ENCODE measurements around the gene NFKBIE. TPM values are rescaled to one million over a fixed set of nuclear protein-coding genes. Genes with fewer than 3 reads are reported as not detected.

The NFKBIE gene
- total RNA-seq, 1 experiment from 2014 or later = 7.6 TPM

- peaks cover 55% of the 10 kb centered on the region for H3K79me2 ChIP-seq (ENCODE audit: insufficient read depth, low read length)
- ATAC-seq = no peak
Observed at GRCh38 chr6:44228433-44228832, 36.9 kb downstream of the NFKBIE start.

GRCh38 chr6:44228031-44228430, 37.3 kb downstream of the NFKBIE start:
- CTCF ChIA-PET = interaction anchor here (1.5 kb wide), 1 partner anchor 10 kb away, joined by 7 read pairs; no protein-coding TSS in a partner anchor
- H3K27me3 ChIP-seq (ENCODE audit: insufficient read depth, low read length) = no peaks in the 10 kb centered on the region
- no peak for TF ChIP-seq JUND (IDR thresholded peaks at IDR 0.05)
- no peak for TF ChIP-seq POLR2AphosphoS5 (IDR thresholded peaks at IDR 0.05; ENCODE audit: low read depth, low read length)
- H3K27ac ChIP-seq (ENCODE audit: low read depth, low read length) = no peak overlapping the region
- no peak overlapping the region for H3K9ac ChIP-seq (ENCODE audit: low read length)
- peaks cover 55% of the 10 kb centered on the region for H3K79me2 ChIP-seq (ENCODE audit: insufficient read depth, low read length)
- peaks cover 4% of the 10 kb centered on the region; the same call in 1 of the 2 replicates for H4K20me1 ChIP-seq (ENCODE audit: insufficient read depth)
- POLR2A ChIA-PET = no interaction called here
- DNase-seq (ENCODE audit: low read depth, low spot score) = no peak
- no peak overlapping the region for H3K4me2 ChIP-seq (ENCODE audit: low read length)
- ATAC-seq = no peak
- H3K4me1 ChIP-seq (ENCODE audit: control insufficient read depth in 1 of 2, insufficient read depth in 2 of 2, low read length in 2 of 2) = peaks cover 10 to 28% of the 10 kb centered on the region in 2 experiments; a peak in 3 of 4 replicates
- H3K36me3 ChIP-seq (ENCODE audit: control insufficient read depth in 1 of 2, insufficient read depth in 2 of 2, low read length in 2 of 2) = peaks cover 16 to 42% of the 10 kb centered on the region in 2 experiments; a peak in 3 of 4 replicates
- H3K9me3 ChIP-seq (ENCODE audit: control insufficient read depth in 1 of 2, insufficient read depth in 1 of 2, low read depth in 1 of 2, low read length in 2 of 2) = no peaks in the 10 kb centered on the region
- no peak overlapping the region for H3K4me3 ChIP-seq (replicated peaks in 1 of 2; ENCODE audit: low read depth in 1 of 2, low read length in 2 of 2)
- intact Hi-C loops (cut with micrococcal nuclease) = no loop called here
- RAD21 ChIA-PET (ENCODE audit: low non-redundant PET in 1 of 2, low total read pairs in 2 of 2, uncharacterized antibody in 2 of 2, unreplicated experiment in 2 of 2) = no interaction called here
- H2AFZ ChIP-seq (ENCODE audit: low read depth, low read length, poor library complexity, severe bottlenecking) = no peak overlapping the region
- no TSS peak for BruUV-seq (replicated peaks)
- no peaks in the 10 kb centered on the region for H3K9me2 ChIP-seq (ENCODE audit: insufficient read depth)

More at GRCh38 chr6:44228433-44228832, 36.9 kb downstream of the NFKBIE start:
- intact Hi-C loops (cut with micrococcal nuclease) = no loop called here
- Histone ChIP-seq H3K27ac (ENCODE audit: low read depth, low read length) (no peak overlapping the region), H3K4me2 (ENCODE audit: low read length) (no peak overlapping the region), H3K4me1 (ENCODE audit: control insufficient read depth in 1 of 2, insufficient read depth in 2 of 2, low read length in 2 of 2) (peaks cover 10 to 30% of the 10 kb centered on the region in 2 experiments; a peak in 3 of 4 replicates), H3K36me3 (ENCODE audit: control insufficient read depth in 1 of 2, insufficient read depth in 2 of 2, low read length in 2 of 2) (peaks cover 18 to 44% of the 10 kb centered on the region in 2 experiments; a peak in 3 of 4 replicates), H2AFZ (ENCODE audit: low read depth, low read length, poor library complexity, severe bottlenecking) (no peak overlapping the region), H3K27me3 (ENCODE audit: insufficient read depth, low read length) (no peaks in the 10 kb centered on the region), H3K9me3 (ENCODE audit: control insufficient read depth in 1 of 2, insufficient read depth in 1 of 2, low read depth in 1 of 2, low read length in 2 of 2) (no peaks in the 10 kb centered on the region), H3K9ac (ENCODE audit: low read length) (no peak overlapping the region), H4K20me1 (ENCODE audit: insufficient read depth) (peaks cover 4% of the 10 kb centered on the region; the same call in 1 of the 2 replicates), H3K9me2 (ENCODE audit: insufficient read depth) (no peaks in the 10 kb centered on the region), H3K4me3 (replicated peaks in 1 of 2; ENCODE audit: low read depth in 1 of 2, low read length in 2 of 2) (no peak overlapping the region)
- ChIA-PET POLR2A (no interaction called here), RAD21 (ENCODE audit: low non-redundant PET in 1 of 2, low total read pairs in 2 of 2, uncharacterized antibody in 2 of 2, unreplicated experiment in 2 of 2) (no interaction called here), CTCF (interaction anchor here (1.5 kb wide), 1 partner anchor 9 kb away, joined by 7 read pairs; no protein-coding TSS in a partner anchor)
- no peak for DNase-seq (ENCODE audit: low read depth, low spot score)
- TF ChIP-seq ZFX (IDR thresholded peaks at IDR 0.05) = 0 out of 2 replicates have a peak, but pooled peaks have one; percentile 7
- TF ChIP-seq, protein P1, sequence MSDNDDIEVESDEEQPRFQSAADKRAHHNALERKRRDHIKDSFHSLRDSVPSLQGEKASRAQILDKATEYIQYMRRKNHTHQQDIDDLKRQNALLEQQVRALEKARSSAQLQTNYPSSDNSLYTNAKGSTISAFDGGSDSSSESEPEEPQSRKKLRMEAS (IDR thresholded peaks at IDR 0.05) = no peak
- BruUV-seq (replicated peaks) = no TSS peak

Data from HCT116 (cell line).